Common myeloid progenitor, CD34-positive (primary cell): ENCODE data around the gene ADAMTS17.

Source experiments
- CTCF ChIA-PET: fragments of 350-600 bp; sonication (Branson Sonifier 250); formaldehyde crosslinking; loops from one replicate; lab custom pipeline; 2021; ENCODE audit warnings: antibody characterized with exemption; lab: Charles Lee
- POLR2A ChIA-PET: fragments of 350-600 bp; sonication (Branson Sonifier 250); formaldehyde crosslinking; loops from one replicate; lab custom pipeline; 2021; ENCODE audit warnings: antibody characterized with exemption; lab: Charles Lee
- DNase-seq, 3 donors: peaks; one replicate each; pipeline versions ENCODE4 v3.0.0 to v3.0.0-alpha.2; 2013
- H3K27ac ChIP-seq, 2 experiments: 1 replicate in 1 of 2; 2 replicates in 1 of 2; pipeline ENCODE4 v1.7.0; 2013; ENCODE audit warnings: inconsistent platforms in 2 of 2, low read length in 2 of 2, mild to moderate bottlenecking in 2 of 2, low read depth in 1 of 2, moderate library complexity in 1 of 2; ENCODE audit not compliant: severe bottlenecking in 2 of 2, insufficient read depth in 1 of 2, poor library complexity in 1 of 2
- H3K27me3 ChIP-seq, 5 experiments: replicated peaks in 2 of 5; 1 replicate in 3 of 5; 2 replicates in 2 of 5; pipeline versions ENCODE4 v1.6.1 to v1.7.0; 2013; ENCODE audit warnings: low read length in 4 of 5, mild to moderate bottlenecking in 2 of 5, moderate library complexity in 2 of 5, inconsistent platforms in 1 of 5; ENCODE audit not compliant: insufficient read depth in 5 of 5, control insufficient read depth in 4 of 5
- H3K36me3 ChIP-seq, 4 experiments: 1 replicate in 2 of 4; 2 replicates in 2 of 4; pipeline versions ENCODE4 v1.6.1 to v1.7.0; 2013; ENCODE audit warnings: low read length in 3 of 4, control low read depth in 1 of 4, mild to moderate bottlenecking in 1 of 4; ENCODE audit not compliant: control insufficient read depth in 4 of 4, insufficient read depth in 4 of 4
- H3K4me1 ChIP-seq, 4 experiments: 1 replicate in 3 of 4; 2 replicates in 1 of 4; pipeline versions ENCODE4 v1.6.1 to v1.7.1; 2013; ENCODE audit warnings: low read length in 3 of 4, mild to moderate bottlenecking in 3 of 4, control low read depth in 1 of 4, inconsistent platforms in 1 of 4, moderate library complexity in 1 of 4; ENCODE audit not compliant: control insufficient read depth in 4 of 4, insufficient read depth in 4 of 4; ENCODE audit errors: control extremely low read depth in 1 of 4
- H3K4me3 ChIP-seq, 7 experiments: 1 replicate in 4 of 7; 2 replicates in 3 of 7; pipeline versions ENCODE4 v1.5.1 to v1.7.0; 2013; ENCODE audit warnings: mild to moderate bottlenecking in 7 of 7, low read length in 6 of 7, moderate library complexity in 6 of 7, inconsistent platforms in 2 of 7, low read depth in 2 of 7, control low read depth in 1 of 7; ENCODE audit not compliant: insufficient read depth in 4 of 7, control insufficient read depth in 1 of 7; ENCODE audit errors: extremely low read depth in 1 of 7
- H3K9me3 ChIP-seq, 5 experiments: 1 replicate in 4 of 5; 2 replicates in 1 of 5; pipeline versions ENCODE4 v1.6.1 to v1.7.1; 2013; ENCODE audit warnings: low read length in 4 of 5, mild to moderate bottlenecking in 2 of 5, inconsistent platforms in 1 of 5, low read depth in 1 of 5, moderate library complexity in 1 of 5; ENCODE audit not compliant: control insufficient read depth in 4 of 5, insufficient read depth in 2 of 5; ENCODE audit errors: control extremely low read depth in 1 of 5
- WGBS: methylation state at CpG from one replicate; pipeline ENCODE4 v1.1.5; 2013; ENCODE audit not compliant: insufficient coverage; 5-methylcytosine and 5-hydroxymethylcytosine counted together

The ADAMTS17 gene

DNA sequence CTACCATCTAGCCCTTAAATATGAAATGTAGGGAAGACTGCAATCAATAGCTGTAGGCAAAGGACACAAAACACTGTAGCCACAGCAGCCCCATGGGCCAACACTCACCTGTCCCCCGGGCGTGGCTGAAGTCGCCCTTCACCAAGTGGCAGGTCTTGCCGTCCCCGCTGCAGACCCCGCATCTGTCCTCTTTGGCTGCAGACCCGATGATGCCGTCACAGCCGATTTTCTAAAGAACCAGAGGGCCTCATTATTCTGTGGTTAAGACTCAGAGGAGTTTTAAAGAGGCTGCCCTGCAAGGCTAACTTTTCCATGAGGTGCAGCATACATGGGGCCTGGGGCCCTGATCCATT is 245.6 kb downstream of the ADAMTS17 start:
- Histone ChIP-seq H3K4me3 (no peak overlapping the region), H3K9me3 (no peaks in the 10 kb centered on the region), H3K27me3 (no peaks in the 10 kb centered on the region), H3K27ac (no peak overlapping the region), H3K36me3 (no peaks in the 10 kb centered on the region), H3K4me1 (no peaks in the 10 kb centered on the region)
- WGBS = 99% methylated on average over 9 of the region's 9 CpGs
- ChIA-PET CTCF (no interaction called here), POLR2A (no interaction called here)
- no peak for DNase-seq

DNA sequence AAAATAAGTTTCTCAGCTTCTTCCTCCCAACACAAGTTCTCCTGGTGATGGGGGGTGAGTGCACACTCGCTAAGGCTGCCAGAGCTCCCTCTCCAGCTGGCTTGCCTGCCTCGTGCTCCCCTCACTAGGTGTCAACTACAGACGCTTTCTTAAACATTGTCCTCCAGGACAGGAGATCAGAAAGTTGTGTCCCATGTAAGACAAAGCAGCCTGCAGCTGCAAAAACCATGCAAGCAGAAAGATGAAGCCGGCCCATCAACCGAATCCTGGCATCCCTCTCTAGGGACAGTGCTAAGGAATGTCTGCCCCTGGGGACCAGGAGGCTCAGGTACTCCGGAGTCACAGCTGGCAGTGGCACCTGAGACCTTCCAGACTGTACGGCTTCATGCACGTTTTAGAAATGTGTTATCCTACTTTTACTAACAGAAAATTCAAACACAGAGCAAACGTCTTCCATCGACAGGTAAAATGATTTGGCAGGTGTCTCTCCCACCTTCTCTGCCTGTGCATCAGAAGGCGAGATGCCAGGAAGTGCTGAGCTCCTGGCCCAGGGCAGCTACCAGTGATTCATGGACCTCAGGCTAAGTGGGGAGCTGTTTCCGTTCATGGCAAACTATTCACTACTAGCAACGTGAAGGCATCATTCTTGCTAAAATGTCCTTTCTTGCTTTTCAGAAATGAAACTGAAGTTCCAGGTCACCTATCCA is 246.1 kb downstream of the ADAMTS17 start:
- ChIA-PET POLR2A (no interaction called here), CTCF (no interaction called here)
- Histone ChIP-seq H3K4me3 (no peak overlapping the region), H3K27me3 (no peaks in the 10 kb centered on the region), H3K36me3 (no peaks in the 10 kb centered on the region), H3K9me3 (no peaks in the 10 kb centered on the region), H3K4me1 (no peaks in the 10 kb centered on the region), H3K27ac (no peak overlapping the region)
- no peak for DNase-seq
- WGBS = 92% methylated on average over 12 of the region's 13 CpGs

DNA sequence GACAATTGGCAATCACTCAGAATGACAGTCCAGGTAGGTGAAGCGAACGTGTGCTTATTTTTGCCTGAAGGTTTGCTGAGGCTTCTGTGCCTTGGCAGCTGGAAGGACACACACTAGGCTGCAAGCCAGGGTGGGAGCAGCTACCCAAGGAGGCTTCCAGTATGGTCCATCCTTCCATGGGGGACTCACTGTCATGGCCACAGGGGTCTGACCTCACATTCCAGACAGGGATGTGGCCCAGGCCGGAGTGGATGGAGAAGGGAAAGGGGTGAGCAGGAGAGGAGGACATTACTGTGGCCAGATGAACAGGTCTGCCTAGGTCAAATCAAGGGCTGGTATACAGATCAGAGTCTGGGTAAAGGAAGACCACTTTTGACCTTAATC is 247.7 kb downstream of the ADAMTS17 start:
- Histone ChIP-seq H3K9me3 (peaks cover 0 to 3% (median 0%) of the 10 kb centered on the region in 5 experiments), H3K27me3 (no peaks in the 10 kb centered on the region), H3K4me3 (no peak overlapping the region), H3K4me1 (no peaks in the 10 kb centered on the region), H3K36me3 (no peaks in the 10 kb centered on the region), H3K27ac (no peak overlapping the region)
- no peak for DNase-seq
- CTCF ChIA-PET = no interaction called here
- WGBS = 86% methylated on average over 3 of the region's 3 CpGs
- POLR2A ChIA-PET = no interaction called here

DNA sequence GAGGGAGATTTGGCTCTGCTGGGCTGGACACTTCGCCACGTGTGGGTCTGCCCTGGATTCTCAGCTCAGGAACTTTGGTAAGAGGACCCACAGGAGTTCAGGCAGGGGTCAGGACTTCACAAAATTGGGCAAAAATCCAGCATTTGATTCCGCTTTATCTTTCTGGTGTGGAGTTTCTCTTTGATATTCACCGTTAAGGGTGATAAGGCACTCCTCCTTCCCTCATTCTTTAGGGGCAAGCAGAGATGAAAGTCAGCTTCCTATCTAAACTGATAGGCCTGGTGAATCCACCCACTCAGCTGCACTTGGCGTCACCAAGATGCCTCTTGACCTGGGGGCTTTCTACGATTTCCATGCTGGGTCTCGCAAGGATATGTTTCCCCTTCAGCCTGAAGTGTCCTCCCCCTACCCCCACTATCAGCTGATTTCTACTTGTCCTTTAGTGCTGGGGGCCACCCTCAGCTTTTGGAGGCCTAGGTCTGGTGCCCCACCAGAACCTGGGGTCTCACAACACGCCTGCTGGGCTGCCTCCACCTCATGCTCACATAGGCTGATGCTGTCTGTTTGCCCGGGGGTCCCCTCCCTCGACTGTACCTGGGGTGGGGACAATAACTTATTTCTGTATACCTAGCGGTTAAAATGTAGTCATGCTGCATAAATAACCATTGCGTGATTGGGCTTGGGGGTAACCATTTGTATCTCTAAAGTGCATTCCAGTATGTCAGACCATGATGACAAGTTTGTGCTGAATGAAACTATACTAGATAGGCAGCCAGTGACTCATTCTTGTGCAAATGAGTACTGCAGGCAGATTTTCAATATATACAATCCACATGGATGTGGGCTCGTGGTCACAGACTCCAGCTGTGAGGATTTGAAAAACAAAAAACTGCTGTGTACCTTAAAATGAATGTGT is 248.3 kb downstream of the ADAMTS17 start:
- Histone ChIP-seq H3K27me3 (no peaks in the 10 kb centered on the region), H3K4me1 (no peaks in the 10 kb centered on the region), H3K4me3 (no peak overlapping the region), H3K27ac (no peak overlapping the region), H3K9me3 (peaks cover 0 to 3% (median 0%) of the 10 kb centered on the region in 5 experiments), H3K36me3 (no peaks in the 10 kb centered on the region)
- ChIA-PET POLR2A (no interaction called here), CTCF (no interaction called here)
- 83% methylated on average over 11 of the region's 13 CpGs for WGBS
- no peak for DNase-seq

GRCh38 chr15:100092034-100092433 is 249.7 kb downstream of the ADAMTS17 start:
- peaks cover 0 to 3% (median 0%) of the 10 kb centered on the region in 5 experiments for H3K9me3 ChIP-seq
- H3K27me3 ChIP-seq = no peaks in the 10 kb centered on the region
- no peak overlapping the region for H3K4me3 ChIP-seq
- WGBS = 77% methylated on average over 4 of the region's 9 CpGs
- CTCF ChIA-PET = no interaction called here
- no peaks in the 10 kb centered on the region for H3K36me3 ChIP-seq
- H3K4me1 ChIP-seq = no peaks in the 10 kb centered on the region
- POLR2A ChIA-PET = no interaction called here
- DNase-seq = no peak
- no peak overlapping the region for H3K27ac ChIP-seq

GRCh38 chr15:100090411-100090810 is 251.4 kb downstream of the ADAMTS17 start:
- Histone ChIP-seq H3K27ac (no peak overlapping the region), H3K36me3 (no peaks in the 10 kb centered on the region), H3K27me3 (no peaks in the 10 kb centered on the region), H3K4me1 (no peaks in the 10 kb centered on the region), H3K4me3 (no peak overlapping the region), H3K9me3 (peaks cover 0 to 3% (median 0%) of the 10 kb centered on the region in 5 experiments)
- DNase-seq = no peak
- ChIA-PET CTCF (no interaction called here), POLR2A (no interaction called here)
- 81% methylated on average over 10 of the region's 11 CpGs for WGBS
